NOMO-1 treated with DMSO at 0.1 percent for 48 hours (cell line): Measurements from ENCODE around the gene HTT-AS.

Source experiments
- DNase-seq: peaks from one replicate; lab custom pipeline; 2025; ENCODE audit not compliant: unreplicated experiment; lab: John Stamatoyannopoulos, UW

The HTT-AS gene

DNA sequence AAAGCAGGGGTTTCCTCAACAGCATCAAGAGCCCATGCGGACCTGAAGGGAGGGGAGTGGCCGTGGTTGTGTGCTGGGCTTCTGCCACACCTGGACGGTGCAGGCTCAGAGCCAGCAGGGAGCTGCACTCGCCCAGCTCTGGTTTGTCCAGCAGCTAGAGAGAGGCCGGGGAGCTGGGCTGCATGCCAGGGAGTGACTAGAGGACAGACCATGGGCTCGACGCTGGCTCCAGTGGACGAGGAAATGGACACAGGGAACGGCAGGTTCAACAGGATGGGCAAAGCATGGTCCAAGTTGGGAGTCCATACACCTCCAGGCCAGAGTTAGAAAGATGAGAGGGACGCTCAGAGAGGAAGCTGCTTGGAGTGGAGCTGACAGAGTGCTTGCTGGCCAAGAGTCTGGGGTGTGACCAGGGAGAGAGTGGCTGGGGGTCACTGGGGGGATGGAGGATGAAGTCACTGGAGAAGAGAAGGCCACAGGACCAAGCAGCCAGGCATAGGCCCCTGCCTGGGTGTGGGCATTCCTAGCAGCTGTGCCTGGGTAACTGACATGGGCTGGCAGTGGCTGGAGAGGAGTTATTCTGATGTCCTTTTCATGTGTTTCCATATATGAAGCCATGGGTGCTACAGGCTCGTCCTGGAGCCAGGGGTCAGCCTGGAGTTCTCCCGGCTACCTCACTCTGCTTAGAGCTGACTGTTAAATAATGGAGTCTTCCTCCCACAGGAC is 42.8 kb downstream of the HTT-AS start:
- no peak for DNase-seq

DNA sequence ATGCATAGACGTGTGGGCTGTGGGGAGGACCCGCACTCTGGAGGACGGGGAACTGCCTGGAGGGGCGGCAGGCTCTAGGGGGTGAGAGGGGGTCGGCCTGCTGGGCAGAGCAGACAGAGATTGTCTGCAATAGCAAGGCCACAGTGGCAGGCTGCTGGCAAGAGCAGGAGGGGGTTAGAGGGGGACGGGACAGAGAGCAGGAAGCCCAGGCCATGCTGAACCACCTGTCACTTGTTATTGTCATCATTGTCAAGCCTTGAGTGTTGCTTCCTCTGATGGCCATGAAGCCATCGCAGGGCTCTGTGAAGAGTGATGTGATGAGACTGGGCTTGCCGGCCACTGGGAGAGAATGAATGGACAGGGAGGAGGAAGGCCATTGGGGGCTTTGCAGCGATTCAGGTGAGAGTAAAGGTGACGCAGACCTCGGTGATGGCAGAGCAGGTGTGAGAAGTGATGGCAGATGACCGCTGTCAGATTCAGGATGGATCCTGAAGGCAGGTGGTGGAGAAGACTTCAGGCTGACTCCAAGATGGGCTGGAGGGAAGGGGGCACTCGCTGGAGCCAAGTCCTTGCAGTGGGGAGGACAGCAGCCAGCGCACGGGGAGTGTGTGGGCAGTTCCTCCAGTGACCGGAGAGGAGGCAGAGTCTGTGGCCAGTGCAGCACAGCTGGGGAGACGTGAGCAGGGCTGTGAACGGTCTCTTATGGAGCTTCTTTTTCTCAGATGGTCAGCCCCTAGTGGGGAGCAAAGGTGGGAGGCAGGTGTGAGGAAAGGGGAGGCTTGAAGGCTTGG is 43.6 kb downstream of the HTT-AS start:
- no peak for DNase-seq

DNA sequence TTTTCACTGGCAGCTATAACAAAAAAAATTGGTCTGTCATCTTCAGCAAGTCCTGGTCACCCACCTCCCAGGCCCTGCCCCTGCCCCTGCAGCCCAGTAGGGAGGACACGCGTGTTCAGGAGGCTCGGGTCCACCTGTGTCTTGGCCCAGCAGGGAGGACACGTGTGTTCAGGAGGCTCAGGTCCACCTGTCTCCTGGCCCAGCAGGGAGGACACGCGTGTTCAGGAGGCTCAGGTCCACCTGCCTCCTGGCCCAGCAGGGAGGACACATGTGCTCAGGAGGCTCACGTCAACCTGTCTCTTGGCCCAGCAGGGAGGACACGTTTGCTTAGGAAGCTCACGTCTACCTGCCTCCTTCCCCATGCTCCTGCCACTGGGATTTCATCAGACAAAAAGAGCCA is 44.9 kb downstream of the HTT-AS start:
- no peak for DNase-seq

DNA sequence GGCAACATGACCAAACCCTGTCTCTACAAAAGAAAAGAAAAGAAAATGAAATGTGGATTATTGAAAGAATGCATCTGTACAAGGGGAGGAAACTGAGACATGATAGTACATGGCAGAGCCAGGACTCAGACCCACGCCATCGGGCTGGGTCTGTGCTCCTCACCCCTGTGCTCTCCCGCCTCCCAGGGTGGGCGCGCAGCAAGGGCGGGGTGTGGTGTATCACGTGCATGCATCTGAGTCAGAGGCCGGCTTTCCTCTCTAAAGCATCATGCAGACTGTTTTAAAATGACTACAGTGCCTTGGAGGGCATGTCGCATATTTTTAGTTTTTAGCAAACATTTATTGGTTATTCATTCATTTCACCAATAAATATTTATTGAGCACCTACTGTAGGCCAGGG is 47.8 kb downstream of the HTT-AS start:
- DNase-seq, result no peak

DNA sequence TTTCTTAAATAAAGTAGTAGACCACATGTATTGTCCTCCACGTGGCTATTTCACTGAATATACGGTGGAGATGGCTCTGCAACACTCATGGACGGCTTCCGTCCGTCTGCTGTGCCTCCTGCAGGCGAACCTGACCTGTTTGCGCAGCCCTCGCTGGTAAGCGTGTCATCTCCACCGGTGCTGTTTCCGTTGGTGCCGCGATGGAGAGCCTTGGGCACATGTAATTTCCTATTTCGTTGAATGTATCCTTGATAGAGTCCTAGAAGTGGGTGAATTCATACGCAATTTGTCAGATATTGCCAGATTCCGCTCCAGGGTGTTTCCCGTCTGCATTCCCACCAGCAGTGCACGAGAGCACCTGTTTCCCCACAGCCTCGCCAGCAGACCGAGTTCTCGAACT is 48.5 kb downstream of the HTT-AS start:
- DNase-seq, result no peak

DNA sequence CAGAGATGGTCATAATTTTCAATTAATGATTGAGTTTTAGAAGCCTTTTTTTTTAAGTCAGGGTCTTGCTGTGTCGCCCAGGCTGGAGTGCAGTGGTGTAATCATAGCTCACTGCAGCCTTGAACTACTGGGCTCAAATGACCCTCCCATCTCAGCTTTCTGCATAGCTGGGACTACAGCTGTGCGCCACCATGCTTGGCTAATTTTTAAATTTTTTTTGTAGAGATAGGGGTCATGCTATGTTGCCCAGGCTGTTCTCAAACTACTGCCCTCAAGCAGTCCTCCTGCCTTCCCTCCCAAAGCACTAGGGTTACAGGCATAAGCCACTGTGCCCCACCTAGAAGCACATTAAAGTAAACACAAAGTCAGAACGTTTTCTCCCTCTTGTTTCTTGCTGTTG is 51.7 kb downstream of the HTT-AS start:
- DNase-seq, result no peak

DNA sequence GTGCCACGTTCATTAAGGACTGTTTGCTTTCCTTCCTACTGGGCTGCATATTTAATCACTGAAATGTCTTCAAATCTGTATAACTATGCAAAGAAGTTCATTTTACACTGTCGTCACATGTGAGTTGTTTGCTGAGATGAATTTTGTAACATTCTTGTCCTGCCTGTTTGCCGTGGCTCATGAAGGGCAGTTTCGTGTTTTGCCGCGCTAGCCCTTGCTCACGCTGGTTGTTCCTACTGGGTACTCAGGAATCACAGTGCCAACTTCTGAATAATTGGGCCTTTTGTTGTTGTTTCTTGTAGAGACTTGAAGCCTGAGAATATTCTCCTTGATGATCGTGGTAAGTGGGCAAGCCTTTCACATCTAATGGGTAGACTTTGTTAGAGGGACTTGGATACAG is 52.2 kb downstream of the HTT-AS start:
- no peak for DNase-seq

DNA sequence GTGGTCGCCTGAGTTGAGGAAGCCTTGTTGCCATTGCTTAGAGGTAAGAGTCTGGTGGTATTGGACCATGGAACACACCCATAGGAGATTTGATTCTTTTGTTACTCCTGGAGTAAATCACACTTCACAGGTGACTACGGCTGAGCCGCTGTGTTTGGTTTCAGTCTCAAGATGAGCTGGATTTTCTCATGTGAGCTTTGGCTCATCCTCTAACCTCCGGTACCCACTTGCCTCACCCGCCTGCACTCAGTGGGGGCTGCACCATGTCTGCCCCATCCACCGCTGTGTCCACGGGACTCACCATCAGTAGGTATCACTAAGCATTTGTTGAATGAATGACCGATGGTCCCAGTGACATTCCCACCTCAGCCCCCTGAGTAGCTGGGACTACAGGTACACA is 52.7 kb downstream of the HTT-AS start:
- DNase-seq, result no peak

DNA sequence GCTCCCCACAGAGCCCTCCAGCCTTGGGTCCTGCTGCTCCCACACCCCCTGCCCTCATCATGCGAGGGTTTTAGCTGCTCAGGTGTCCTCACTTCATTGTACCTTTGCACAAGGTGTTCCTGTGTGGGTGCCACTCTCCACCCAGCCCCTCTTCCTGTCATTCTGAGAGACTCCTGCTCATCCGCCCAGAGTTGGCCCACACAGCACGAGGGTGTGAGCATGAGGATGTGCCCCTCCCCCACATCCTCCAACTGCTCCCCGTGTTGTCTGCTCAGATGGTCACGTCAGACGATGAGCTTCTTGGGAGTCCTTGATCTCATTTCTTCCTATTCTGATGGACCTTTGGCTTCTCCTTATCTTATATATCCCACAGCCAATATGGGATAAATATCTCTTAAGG is 53.2 kb downstream of the HTT-AS start:
- DNase-seq, result no peak

DNA sequence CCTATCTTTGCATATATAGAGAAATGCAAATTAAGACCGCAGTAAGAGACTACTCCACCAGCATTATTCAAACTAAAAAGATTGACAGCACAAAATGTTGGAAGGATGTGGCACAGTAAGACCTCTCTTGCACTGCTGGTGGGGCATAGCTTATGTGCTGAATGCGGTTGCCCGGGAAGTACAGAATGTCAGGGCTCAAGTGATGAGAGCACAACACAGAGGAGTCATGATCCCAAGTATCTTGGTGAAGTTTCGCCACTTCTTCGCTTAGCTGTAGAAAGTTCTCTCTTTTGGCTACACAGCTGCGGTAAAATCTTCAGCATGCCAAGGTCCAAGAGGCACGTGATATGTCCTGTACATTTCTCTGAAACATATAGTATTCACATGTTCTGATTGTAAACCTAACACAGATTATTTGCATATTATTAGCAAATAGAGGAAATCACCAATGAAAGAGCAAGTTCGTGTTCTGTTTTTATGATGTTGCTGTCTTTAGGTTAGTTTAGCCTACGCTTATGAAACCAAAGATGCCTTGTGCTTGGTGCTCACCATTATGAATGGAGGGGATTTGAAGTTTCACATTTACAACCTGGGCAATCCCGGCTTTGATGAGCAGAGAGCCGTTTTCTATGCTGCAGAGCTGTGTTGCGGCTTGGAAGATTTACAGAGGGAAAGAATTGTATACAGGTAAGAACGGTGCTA is 55.0 kb downstream of the HTT-AS start:
- DNase-seq, result no peak

DNA sequence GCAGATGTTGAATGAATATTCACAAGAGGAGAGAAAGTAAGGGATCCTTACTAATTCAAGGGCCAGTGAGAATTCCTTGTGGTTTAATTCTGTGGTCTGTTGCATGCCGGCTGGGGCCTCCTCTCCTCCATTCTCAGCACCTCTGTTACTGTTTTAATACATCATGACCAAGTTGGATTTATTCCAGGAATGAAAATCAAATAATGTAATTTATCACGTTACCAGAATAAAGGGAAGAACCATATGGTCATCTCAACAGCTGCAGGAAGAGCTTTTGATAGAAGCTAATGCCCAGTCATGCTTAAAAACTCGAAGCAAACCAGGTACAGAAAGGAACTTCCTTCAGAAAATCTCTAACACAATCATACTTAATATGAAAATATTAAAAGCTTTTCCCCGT is 56.8 kb downstream of the HTT-AS start:
- no peak for DNase-seq

DNA sequence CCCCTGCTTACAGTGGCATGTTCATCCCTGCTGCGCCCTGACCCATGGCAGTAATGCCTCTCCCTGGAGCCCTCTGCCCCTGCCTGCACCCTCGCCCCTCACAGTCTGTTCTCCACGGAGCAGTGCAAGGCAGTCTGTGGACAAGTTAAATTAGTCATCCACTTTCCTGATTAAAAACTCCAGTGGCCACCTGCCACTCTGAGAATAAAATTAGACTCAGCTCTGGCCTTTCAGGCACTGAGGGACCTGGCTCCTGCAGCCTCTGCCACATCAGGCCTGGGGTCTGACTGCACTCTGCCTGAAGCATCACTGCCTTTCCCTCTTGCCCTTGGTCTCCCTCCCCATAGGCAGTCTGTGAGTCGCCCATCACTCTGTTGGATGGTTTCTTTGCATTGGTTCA is 57.4 kb downstream of the HTT-AS start:
- DNase-seq, result no peak

DNA sequence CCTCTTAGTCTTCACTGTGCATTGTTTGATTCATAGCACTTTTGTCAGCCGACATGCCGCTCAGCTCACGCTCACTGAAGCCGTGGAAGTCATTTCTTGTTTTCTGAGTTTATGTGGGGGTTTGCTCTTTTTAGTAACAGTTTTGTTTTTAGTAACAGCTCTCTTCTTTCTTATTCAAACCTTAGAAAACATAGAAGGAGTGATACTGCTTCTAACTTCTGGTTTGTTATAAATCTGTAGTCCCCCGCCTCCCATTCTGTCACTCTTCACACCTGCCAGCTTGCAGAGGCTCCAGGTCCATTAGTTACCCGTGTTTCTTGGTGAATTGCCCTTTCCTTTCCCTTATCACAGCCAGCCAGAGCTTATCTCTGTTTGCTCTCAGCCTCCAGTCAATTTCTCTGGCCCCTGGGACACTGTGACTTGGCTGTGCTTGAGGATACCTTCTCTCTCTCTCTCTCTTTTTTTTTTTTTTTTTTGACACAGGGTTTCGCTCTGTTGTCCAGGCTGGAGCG is 60.4 kb downstream of the HTT-AS start:
- DNase-seq, result no peak
